PC-3 (cell line): ENCODE data around the gene MXRA7.

Source experiments
- EZH2 ChIP-seq: fragments of 300-600 bp; sonication (generic); IDR thresholded peaks from one replicate; pipeline ENCODE4 v1.6.1; 2017; ENCODE audit warnings: antibody characterized with exemption, mild to moderate bottlenecking, low read length; ENCODE audit not compliant: unreplicated experiment
- EZH2phosphoT487 ChIP-seq: fragments of 300-600 bp; sonication (generic); IDR thresholded peaks from 2 replicates; pipeline ENCODE4 v1.6.1; 2018; ENCODE audit warnings: mild to moderate bottlenecking, antibody characterized with exemption, low read length, borderline replicate concordance
- TF ChIP-seq, protein P1 (sequence below): fragments of 300-600 bp; sonication (generic); conservative IDR thresholded peaks from 2 replicates; pipeline ENCODE4 v1.5.1; 2017; ENCODE audit warnings: antibody characterized with exemption, low read depth, mild to moderate bottlenecking, low read length

DNA sequence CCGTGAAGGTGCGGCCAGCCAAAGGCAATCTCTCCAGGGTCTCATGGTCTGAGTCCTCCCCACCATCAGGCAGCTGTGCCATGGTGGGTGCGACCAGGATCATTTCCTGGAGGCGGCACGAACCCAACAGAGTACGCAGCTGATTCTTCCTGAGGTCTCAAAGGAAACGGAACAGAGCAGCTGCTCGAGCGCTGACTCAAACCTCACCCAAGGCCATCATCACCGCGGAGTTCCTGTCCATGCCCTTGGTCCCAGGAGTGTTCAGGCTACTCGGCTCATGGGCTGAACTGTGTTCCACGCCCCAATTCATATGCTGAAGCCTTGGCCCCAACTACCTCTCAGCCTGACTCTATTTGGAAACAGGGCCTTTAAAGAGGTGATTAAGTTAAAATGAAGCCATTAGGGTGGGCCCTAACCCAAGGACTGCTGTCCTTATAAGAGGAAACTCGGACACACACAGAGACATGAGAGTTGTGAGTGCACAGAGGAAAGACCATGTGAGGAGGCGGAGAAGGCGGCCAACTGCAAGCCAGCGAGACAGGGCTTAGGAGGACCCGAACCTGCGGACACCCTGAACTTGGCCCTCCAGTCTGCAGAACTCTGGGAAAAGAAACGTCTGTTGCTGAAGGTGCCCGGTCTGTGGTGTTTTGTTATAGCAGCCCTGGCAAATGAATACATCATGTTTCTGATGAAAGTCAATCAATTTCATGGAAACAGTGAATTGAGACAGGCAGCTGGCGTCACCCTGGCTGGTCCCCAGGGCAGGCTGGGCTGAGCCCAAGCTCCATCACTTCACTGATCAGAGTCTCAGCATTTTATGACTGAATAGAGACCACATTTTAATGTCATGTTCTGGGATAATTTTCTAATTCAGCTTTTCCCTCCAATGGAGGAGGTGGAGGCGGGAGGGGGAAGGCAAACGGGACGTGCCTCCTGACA lies 13.7 kb downstream of the MXRA7 start:
- TF ChIP-seq, protein P1, sequence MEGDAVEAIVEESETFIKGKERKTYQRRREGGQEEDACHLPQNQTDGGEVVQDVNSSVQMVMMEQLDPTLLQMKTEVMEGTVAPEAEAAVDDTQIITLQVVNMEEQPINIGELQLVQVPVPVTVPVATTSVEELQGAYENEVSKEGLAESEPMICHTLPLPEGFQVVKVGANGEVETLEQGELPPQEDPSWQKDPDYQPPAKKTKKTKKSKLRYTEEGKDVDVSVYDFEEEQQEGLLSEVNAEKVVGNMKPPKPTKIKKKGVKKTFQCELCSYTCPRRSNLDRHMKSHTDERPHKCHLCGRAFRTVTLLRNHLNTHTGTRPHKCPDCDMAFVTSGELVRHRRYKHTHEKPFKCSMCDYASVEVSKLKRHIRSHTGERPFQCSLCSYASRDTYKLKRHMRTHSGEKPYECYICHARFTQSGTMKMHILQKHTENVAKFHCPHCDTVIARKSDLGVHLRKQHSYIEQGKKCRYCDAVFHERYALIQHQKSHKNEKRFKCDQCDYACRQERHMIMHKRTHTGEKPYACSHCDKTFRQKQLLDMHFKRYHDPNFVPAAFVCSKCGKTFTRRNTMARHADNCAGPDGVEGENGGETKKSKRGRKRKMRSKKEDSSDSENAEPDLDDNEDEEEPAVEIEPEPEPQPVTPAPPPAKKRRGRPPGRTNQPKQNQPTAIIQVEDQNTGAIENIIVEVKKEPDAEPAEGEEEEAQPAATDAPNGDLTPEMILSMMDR: no peak
- TF ChIP-seq EZH2 (no peak), EZH2phosphoT487 (no peak)
